Neural progenitor cell (in vitro differentiated cells): ENCODE results near the gene TIGD3. TPM values are rescaled to one million over a fixed set of nuclear protein-coding genes. Genes with fewer than 3 reads are reported as not detected.

Source experiments
- DNase-seq: peaks from one replicate; pipeline ENCODE4 v3.0.0-alpha.2; 2016; ENCODE audit warnings: low spot score
- H2AFZ ChIP-seq: fragments of 200-600 bp; sonication (generic); replicated peaks from 2 replicates; pipeline ENCODE4 v1.6.1; 2016; ENCODE audit warnings: antibody characterized with exemption
- H3F3A ChIP-seq: fragments of 200-600 bp; sonication (generic); 2 replicates; pipeline ENCODE4 v1.6.1; 2016; ENCODE audit warnings: antibody characterized with exemption, low read depth
- H3K27ac ChIP-seq: fragments of 200-600 bp; sonication (generic); 2 replicates; pipeline ENCODE4 v1.5.1; 2016; ENCODE audit warnings: mild to moderate bottlenecking
- H3K27me3 ChIP-seq: fragments of 200-600 bp; sonication (generic); 2 replicates; pipeline ENCODE4 v1.6.1; 2016; ENCODE audit warnings: mild to moderate bottlenecking, moderate library complexity
- H3K36me3 ChIP-seq: fragments of 200-600 bp; sonication (generic); 2 replicates; pipeline ENCODE4 v1.5.1; 2016
- H3K4me1 ChIP-seq: fragments of 200-600 bp; sonication (generic); 2 replicates; pipeline ENCODE4 v1.6.1; 2016; ENCODE audit warnings: mixed run types
- H3K4me2 ChIP-seq: fragments of 200-600 bp; sonication (generic); 2 replicates; pipeline ENCODE4 v1.6.1; 2016
- H3K4me3 ChIP-seq: fragments of 200-600 bp; sonication (generic); 2 replicates; pipeline ENCODE4 v1.5.1; 2016
- H3K79me2 ChIP-seq: fragments of 200-600 bp; sonication (generic); 2 replicates; pipeline ENCODE4 v1.6.1; 2016; ENCODE audit warnings: low read depth
- H3K9ac ChIP-seq: fragments of 200-600 bp; sonication (generic); 2 replicates; pipeline ENCODE4 v1.6.1; 2016
- H3K9me3 ChIP-seq: fragments of 200-600 bp; sonication (generic); 2 replicates; pipeline ENCODE4 v1.5.1; 2016; ENCODE audit warnings: low read depth
- H4K20me1 ChIP-seq: fragments of 200-600 bp; sonication (generic); 2 replicates; pipeline ENCODE4 v1.6.1; 2016; ENCODE audit warnings: low read depth
- H3K27ac Mint-ChIP-seq: 3 replicates; pipeline ENCODE4 v1.8.0; 2021; ENCODE audit warnings: mixed read lengths
- H3K27me3 Mint-ChIP-seq: 2 replicates; pipeline ENCODE4 v1.8.0; 2022; ENCODE audit warnings: low read depth, mild to moderate bottlenecking, inconsistent platforms, moderate library complexity, mixed read lengths; ENCODE audit not compliant: insufficient read depth
- H3K36me3 Mint-ChIP-seq: 3 replicates; pipeline ENCODE4 v1.8.0; 2021; ENCODE audit warnings: mixed read lengths
- H3K4me1 Mint-ChIP-seq: 3 replicates; pipeline ENCODE4 v1.8.0; 2021; ENCODE audit warnings: mixed read lengths
- H3K4me3 Mint-ChIP-seq: 3 replicates; pipeline ENCODE4 v1.8.0; 2021; ENCODE audit warnings: mild to moderate bottlenecking, moderate library complexity, mixed read lengths
- H3K9me3 Mint-ChIP-seq: 3 replicates; pipeline ENCODE4 v1.8.0; 2020; ENCODE audit warnings: mixed read lengths
- EZH2 ChIP-seq: fragments of 200-600 bp; sonication (generic); IDR thresholded peaks from 2 replicates; pipeline ENCODE4 v1.6.1; 2017; ENCODE audit warnings: antibody characterized with exemption, mild to moderate bottlenecking, moderate library complexity
- EZH2phosphoT487 ChIP-seq: fragments of 200-600 bp; sonication (generic); IDR thresholded peaks from 2 replicates; pipeline ENCODE4 v1.6.1; 2017; ENCODE audit warnings: antibody characterized with exemption
- total RNA-seq: library from RNA; depleted of rRNA; stranded (reverse); fragments of >200 nt; gene quantifications from 2 replicates; pipeline ENCODE4 v1.2.3, GENCODE V29; 2015; ENCODE audit warnings: low replicate concordance
- TF ChIP-seq, protein P1 (sequence below): fragments of 200-600 bp; sonication (generic); IDR thresholded peaks from 2 replicates; pipeline ENCODE4 v1.5.1; 2017; ENCODE audit warnings: antibody characterized with exemption, mild to moderate bottlenecking

TIGD3 gene
- total RNA-seq, 1 donor from 2014 or later = 2.5 TPM

- Histone ChIP-seq H3K4me2 (no peak overlapping the region), H4K20me1 (peaks cover 4% of the 10 kb centered on the region), H3K9me3 (no peaks in the 10 kb centered on the region), H3K36me3 (no peaks in the 10 kb centered on the region), H3K4me1 (no peaks in the 10 kb centered on the region), H3F3A (no peaks in the 10 kb centered on the region), H3K4me3 (no peak overlapping the region), H2AFZ (no peak overlapping the region), H3K27me3 (no peaks in the 10 kb centered on the region), H3K9ac (no peak overlapping the region), H3K79me2 (no peaks in the 10 kb centered on the region), H3K27ac (no peak overlapping the region)
- TF ChIP-seq EZH2phosphoT487 (no peak), EZH2 (no peak)
- TF ChIP-seq, protein P1, sequence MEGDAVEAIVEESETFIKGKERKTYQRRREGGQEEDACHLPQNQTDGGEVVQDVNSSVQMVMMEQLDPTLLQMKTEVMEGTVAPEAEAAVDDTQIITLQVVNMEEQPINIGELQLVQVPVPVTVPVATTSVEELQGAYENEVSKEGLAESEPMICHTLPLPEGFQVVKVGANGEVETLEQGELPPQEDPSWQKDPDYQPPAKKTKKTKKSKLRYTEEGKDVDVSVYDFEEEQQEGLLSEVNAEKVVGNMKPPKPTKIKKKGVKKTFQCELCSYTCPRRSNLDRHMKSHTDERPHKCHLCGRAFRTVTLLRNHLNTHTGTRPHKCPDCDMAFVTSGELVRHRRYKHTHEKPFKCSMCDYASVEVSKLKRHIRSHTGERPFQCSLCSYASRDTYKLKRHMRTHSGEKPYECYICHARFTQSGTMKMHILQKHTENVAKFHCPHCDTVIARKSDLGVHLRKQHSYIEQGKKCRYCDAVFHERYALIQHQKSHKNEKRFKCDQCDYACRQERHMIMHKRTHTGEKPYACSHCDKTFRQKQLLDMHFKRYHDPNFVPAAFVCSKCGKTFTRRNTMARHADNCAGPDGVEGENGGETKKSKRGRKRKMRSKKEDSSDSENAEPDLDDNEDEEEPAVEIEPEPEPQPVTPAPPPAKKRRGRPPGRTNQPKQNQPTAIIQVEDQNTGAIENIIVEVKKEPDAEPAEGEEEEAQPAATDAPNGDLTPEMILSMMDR = no peak
- H3K27me3 Mint-ChIP-seq = peaks cover 8% of the 10 kb centered on the region
- H3K4me1 Mint-ChIP-seq = peaks cover 4% of the 10 kb centered on the region
- H3K4me3 Mint-ChIP-seq = no peak overlapping the region
- peaks cover 13% of the 10 kb centered on the region for H3K36me3 Mint-ChIP-seq
- H3K9me3 Mint-ChIP-seq = no peaks in the 10 kb centered on the region
- DNase-seq = no peak
- H3K27ac Mint-ChIP-seq = no peak overlapping the region
These were observed 43.9 kb downstream of the TIGD3 start for GRCh38 chr11:65398362-65398910.

GRCh38 chr11:65399249-65399648 lies 44.7 kb downstream of the TIGD3 start:
- H3K4me2 ChIP-seq = no peak overlapping the region
- H3K4me3 Mint-ChIP-seq = no peak overlapping the region

DNA sequence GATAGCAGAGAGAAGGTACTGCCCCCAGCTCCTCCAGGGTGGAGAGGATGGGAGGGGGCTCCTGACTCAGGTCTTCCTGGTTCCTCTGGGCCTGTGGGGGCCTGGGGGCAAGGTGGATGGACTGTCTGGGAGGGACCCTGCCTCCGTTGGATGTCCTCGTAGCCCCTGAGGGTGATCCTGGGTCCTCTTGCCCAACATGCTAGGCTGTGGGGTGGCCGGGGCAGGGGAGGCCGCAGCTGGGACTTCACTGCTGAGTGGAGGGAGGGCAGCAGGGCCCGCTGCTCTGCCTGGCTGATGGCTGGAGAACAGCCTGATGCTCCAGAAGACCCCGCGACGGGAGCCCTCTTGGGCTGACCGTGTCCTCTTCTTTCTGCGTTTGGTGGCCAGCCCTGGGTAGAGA lies 45.3 kb downstream of the TIGD3 start:
- no peak for DNase-seq
- Histone ChIP-seq H3K4me2 (no peak overlapping the region), H4K20me1 (no peaks in the 10 kb centered on the region), H3K36me3 (no peaks in the 10 kb centered on the region), H3K4me1 (no peaks in the 10 kb centered on the region), H3K27me3 (no peaks in the 10 kb centered on the region), H3K4me3 (no peak overlapping the region), H3K27ac (no peak overlapping the region), H3F3A (no peaks in the 10 kb centered on the region), H3K79me2 (no peaks in the 10 kb centered on the region), H3K9me3 (no peaks in the 10 kb centered on the region), H2AFZ (no peak overlapping the region), H3K9ac (no peak overlapping the region)
- Mint-ChIP-seq H3K4me3 (no peak overlapping the region), H3K27me3 (peaks cover 8% of the 10 kb centered on the region), H3K36me3 (peaks cover 13% of the 10 kb centered on the region), H3K9me3 (no peaks in the 10 kb centered on the region), H3K4me1 (peaks cover 4% of the 10 kb centered on the region), H3K27ac (no peak overlapping the region)
- TF ChIP-seq, protein P1 = no peak
- TF ChIP-seq EZH2phosphoT487 (no peak), EZH2 (no peak)

More at GRCh38 chr11:65399249-65399648, 44.7 kb downstream of the TIGD3 start:
- peaks cover 4% of the 10 kb centered on the region for H3K4me1 Mint-ChIP-seq
- no peak overlapping the region for H3K27ac ChIP-seq
- no peaks in the 10 kb centered on the region for H3K9me3 ChIP-seq
- no peaks in the 10 kb centered on the region for H3F3A ChIP-seq
- peaks cover 8% of the 10 kb centered on the region for H3K27me3 Mint-ChIP-seq
- TF ChIP-seq EZH2 = no peak
- TF ChIP-seq, protein P1 = no peak
- no peak for TF ChIP-seq EZH2phosphoT487
- H4K20me1 ChIP-seq = no peaks in the 10 kb centered on the region
- no peak for DNase-seq
- no peaks in the 10 kb centered on the region for H3K79me2 ChIP-seq
- no peaks in the 10 kb centered on the region for H3K4me1 ChIP-seq
- H2AFZ ChIP-seq = no peak overlapping the region
- no peak overlapping the region for H3K9ac ChIP-seq
- no peaks in the 10 kb centered on the region for H3K9me3 Mint-ChIP-seq
- no peaks in the 10 kb centered on the region for H3K27me3 ChIP-seq
- no peak overlapping the region for H3K27ac Mint-ChIP-seq
- no peaks in the 10 kb centered on the region for H3K36me3 ChIP-seq
- H3K4me3 ChIP-seq = no peak overlapping the region
- H3K36me3 Mint-ChIP-seq = peaks cover 13% of the 10 kb centered on the region
